GM04504 (cell line): ENCODE data around the gene USP22.
A peak's percentile ranks its signal among the peaks of the same experiment; 100 is the strongest.
"Not testable (repeated sequence)": the region's sequence is repeated elsewhere in the genome, so short reads cannot be mapped to it uniquely, and the experiment has no call there.

Experiments used
- DNase-seq: peaks from one replicate; pipeline ENCODE4 v3.0.0-alpha.2; 2012; ENCODE audit warnings: low read depth

USP22 gene

DNA sequence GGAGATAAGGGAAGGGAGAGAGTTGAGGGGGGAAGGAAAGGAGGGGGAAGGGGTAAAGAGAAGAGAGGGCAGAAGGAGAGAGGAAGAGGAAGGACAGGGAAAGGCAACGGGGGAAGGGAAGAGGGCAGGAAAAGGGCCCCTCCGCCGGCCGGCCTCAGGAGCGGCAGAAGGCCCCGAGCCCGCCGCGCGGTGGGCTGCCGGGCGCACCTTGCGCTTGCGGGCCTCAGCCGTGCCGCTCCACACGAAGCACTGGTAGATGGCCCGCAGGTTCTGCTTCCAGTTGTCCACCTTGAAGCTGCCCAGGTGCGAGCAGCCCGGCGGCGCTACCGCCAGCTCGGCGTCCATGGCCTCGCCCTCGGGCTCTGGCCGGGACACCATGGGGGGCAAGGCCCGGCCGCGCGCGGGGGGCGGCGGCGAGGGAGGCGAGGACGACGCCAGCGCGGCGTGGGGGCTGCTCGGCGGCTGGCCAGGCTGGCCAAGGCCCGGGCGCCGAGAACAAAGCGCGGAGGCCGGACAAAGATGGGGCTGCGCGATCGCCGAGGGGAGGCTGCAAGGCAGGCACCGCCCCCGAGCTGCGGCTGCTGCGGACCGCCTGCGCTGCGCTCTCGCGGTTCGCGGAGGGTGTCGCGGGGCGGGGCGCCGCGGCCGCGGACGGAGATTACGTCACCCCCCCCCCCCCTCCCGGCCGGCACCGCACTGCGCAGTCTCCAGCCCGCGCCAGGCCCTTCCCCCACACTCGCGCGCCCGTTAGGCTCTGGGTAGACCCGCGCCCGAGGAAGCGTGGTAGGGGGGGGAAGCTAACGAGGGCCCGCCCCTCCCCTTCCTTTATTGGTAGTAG, at the start of gene USP22:
USP22 (minus strand) TSS at position 554 of the 838 bp plus-strand sequence; CDS start at position 378, 176 bp downstream.
- DNase-seq: no peak

DNA sequence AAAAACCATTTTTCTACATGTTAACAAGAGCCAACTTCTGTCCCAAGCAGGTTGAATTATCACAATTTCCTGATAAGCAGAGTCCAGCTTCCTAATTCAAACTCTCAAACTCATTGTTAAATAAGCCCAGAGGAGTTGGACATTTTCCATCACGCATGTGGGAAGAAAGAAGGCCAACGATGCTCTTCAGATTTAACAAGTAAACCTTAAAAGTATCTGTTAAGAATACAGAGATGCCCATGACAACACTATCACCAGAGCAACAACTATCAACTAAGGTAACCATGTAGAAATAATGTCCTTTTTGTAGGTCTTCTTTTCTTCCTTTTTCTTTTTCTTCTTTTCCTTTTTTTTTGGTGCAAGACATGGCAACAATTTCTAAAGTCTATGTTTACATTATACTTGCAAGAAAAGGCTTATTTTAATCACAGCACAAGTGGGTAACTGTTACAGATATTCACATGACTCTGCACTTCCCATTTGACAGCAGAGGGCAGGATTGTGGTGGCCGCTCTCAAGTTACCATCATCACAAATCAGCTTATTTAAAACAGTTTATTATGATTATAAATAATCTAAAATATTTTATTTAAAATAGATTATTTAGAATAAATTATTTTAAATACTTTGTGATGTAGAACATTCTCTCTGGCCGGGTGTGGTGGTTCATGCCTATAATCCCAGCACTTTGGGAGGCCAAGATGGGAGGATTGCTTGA, 48.2 kb upstream of the USP22 start:
- no peak for DNase-seq

DNA sequence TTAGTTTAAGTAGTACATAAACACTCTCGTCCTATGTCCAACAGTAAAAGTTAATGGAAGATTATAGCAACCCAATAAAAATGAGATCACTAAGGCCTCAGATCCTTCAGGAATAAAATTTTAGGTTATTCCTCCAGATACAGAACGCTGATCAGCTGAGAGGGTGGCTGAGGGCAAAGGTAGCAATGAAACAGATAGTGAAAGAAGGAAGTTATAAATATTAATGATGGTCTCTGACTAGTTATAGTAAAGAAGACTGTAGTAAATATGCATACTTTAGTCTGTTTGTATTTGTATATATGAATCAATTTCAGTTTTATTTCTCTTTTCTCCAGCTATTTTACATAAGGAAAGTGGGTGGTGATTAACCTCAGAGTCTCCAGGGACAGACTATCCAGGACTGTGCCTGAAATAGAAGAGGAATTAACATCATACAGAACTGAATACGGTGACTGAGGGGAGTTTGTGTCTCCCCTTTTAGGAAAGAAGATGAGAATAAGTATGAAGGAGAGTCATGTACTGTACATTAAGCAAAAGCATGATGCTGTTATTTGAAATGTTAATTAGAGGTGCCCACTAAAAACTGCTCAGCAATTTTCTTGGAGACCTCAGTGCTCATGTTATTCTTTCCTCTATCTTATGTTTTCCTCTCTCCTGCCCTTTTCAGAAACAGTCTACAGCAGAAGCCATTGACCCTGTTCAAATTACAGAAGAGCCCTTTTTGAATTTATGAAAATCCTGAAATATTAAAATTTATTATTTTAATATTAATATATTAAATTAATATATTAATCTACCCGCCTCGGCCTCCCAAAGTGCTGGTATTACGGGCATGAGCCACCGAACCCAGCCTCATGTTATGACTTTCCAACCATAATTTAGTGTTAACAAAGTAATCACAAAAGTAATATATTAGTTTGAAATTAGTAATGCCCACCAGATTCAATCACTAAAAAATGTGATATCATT, 47.4 kb upstream of the USP22 start:
- DNase-seq: no peak

DNA sequence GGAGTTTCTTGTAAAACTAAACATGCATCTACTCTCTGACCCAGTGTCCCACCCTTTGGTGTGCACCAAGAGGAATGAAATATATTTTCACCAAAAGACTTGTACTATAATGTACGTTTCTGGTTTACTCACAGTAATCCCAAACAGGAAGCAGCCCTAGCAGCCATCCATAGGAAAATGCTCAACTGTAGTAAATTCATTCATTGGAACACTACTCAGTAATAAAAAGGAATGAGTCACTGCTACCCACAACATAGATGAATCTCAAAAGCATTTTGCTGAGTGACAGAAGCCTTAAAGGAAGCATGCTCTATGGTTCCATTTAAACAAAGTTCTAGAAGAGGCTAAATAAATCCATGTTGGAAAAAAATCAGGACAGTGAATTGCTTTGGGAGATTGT, 46.3 kb upstream of the USP22 start:
- peak; percentile 44 for DNase-seq

DNA sequence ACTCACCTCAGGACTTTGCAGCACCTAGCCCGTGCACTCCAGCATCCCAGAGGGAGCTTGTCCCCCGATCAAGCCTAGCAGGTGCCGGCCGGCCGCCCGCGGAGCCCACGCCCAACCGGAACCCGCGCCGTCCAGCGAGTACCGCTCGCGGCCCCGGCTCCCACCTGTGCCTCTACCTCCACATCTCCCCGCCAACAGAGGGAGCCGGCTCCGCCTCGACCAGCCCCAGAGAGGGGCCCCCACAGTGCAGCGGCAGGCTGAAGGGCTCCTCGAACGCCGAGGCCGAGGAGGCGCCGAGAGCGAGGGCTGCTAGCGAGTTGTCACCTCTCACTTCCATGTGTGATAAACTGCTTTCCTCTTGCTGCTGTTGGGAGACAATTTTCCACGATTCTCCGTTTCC, 42.9 kb upstream of the USP22 start:
- no peak for DNase-seq

DNA sequence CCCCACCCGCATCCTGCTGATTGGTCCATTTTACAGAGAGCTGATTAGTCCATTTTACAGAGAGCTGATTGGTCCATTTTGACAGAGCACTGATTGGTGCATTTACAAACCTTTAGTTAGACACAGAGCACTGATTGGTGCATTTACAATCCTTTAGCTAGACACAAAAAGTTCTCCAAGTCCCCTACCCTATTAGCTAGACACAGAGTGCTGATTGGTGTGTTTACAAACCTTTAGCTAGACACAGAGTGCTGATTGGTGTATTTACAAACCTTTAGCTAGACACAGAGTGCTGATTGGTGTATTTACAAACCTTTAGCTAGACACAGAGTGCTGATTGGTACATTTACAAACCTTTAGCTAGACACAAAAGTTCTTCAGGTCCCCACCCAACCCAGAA, 42.5 kb upstream of the USP22 start:
- DNase-seq: not testable (repeated sequence)

DNA sequence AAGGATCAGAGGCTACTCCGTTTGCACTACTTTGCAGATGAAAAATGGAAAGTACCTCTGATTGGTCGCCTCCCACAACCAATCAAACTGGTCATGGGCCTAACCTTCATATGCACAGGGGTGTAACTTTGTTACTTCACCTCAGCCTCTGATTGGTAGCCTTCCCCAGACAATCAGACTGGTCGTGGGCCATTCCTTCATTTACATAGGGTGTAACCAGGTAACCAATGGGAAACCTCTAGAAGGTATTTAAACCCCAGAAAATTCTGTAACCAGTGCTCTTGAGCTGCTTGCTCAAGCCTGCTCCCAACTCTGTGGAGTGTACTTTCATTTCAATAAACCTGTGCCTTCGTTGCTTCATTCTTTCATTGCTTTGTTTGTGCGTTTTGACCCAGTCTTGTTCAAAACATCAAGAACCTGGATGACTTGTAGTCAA, 39.2 kb upstream of the USP22 start:
- no peak for DNase-seq

DNA sequence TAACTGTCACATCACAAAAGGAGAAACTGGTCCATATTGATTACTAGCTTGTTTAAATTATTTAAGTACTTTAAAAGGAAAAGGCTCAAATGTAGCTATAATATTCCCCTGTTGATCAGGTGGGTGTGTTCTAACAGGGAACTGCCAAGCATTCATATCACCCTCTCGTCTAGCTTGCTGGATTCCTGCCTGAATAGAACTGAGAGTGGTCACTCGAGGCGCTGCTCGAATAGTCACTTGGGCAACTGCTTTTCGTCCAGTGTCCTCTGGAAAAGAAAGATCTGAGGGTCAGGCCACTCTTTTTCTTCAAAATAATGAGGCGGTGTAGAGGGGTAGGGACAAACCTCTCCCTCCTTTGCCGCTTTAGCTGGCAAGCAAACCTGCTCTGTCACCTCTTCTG, 36.4 kb upstream of the USP22 start:
- DNase-seq: no peak

DNA sequence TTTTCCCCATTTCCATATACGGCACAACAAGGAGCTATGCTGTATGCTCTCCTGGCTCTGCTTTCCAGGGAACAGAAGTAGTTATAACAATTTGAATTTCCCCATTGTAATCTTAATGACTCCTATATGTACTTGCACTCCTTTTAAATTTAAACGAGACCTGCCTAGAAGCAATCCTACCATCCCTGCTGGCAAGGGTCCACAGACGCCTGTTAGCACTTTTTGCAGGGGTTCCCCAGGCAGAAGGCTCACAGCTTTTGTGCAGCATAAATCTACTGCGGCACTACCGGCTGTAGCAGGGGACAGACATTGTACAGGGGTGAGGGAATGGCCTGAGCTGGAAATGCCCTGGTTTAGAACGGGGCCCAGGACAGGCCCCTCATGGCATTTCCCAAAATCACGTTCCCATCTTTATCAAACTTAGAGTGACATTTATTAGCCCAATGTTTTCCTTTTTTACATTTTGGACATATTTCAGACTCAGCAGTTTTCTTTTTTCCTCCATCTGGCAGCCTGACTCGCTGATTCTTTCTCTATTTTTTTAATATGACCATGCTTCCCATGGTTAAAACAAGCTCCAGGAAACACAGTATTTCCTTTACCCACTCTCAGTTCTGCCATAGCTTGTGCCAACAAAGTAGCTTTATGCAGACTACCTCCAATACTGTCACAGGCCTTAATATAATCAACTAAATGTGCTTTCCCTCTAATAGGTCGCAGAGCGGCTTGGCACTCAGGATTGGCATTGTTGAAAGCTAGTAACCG, 35.4 kb upstream of the USP22 start:
- DNase-seq: no peak

DNA sequence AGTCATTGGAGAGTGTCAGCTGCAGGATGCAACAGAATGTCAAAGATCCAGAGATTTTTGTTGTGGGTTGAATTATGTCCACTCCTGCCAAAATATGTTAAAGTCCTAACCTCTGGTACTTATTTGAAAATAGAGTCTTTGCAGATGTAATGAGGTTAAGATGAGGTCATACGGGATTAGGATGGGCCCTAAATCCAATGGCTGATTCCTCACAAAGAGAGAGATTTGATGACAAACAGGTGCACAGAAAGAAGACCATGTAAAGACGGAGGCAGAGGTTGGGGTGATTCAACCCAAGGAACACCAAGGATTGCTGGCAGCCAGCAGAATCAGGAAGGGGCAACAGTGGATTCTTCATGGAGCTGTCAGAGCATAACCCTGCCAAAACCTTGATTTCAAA, 34.5 kb upstream of the USP22 start:
- no peak for DNase-seq

DNA sequence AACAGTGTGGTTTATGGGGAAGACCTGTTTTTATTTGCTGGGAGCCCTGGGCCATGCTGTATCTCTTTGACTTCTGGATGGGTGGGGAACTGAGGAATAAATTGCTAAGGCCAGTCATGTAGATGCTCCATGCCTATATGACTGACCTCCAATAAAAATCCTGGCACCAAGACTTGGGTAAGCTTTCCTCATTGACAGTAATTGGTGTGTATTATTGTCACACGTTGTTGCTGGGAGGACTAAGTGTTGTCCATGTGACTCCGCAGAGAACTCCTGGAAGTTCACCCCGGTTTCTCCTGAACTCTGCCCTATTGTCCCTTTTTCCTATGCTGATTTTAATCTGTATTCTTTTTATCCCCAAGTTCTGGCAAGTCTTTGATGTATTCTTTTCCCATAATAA, 33.4 kb upstream of the USP22 start:
- no peak for DNase-seq

DNA sequence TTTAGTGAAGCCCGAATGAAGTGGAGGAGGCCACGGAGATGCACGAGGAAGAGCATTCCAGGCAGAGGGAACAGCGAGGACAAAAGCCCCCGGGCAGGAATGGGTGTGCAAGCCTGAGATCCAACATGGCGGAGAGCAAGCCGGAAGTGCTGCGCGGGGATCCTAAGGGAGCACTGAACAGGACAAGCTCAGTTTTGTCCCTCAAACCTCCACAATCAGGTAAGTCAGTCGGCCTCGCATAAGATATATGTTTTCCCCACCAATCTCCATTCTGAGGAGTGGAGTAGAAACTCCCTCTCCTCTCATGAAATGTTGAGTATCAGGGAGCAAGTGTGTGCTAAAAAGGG, 32.9 kb upstream of the USP22 start:
- DNase-seq: no peak

DNA sequence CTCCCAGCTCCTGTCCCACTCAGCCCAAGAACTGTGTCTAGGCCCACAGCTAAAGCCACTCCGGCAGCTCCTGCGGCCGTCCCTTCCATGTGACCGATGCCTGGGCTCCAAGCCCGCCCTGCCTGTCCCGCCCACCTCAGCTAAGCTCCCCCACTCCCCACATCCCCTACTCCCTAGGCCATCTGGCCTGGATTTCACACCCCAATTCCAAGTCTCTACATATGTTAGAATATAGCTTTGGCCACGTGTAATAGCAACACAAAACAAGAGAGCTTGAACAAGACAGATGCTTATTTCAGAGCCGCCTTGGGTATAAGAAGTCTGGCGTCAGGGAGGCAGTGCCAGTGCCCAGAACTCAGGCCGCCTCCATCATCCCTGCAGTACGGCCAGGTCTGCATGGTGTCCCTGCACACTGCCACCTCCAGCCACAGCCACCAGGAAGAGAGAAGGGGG, 30.0 kb upstream of the USP22 start:
- no peak for DNase-seq

DNA sequence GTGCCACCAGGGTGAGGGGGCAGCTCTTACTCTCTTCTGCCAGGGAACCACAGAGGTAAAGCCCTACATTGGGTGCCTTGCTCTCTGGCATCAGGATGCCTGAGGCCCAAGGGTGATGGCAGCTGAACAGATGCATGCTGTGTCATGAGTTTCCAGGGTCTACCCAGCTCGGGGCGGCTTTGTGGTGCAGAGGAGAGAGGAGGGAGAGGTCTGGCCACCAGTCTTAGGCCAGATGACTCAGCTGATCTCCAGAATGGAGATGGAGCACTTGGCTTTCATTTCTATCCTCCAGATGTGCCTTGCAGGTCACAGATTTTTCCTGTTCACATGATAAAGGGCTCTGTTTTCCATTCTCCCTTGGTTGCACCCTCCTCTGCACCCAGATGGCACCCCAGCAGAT, 23.6 kb upstream of the USP22 start:
- DNase-seq: no peak

DNA sequence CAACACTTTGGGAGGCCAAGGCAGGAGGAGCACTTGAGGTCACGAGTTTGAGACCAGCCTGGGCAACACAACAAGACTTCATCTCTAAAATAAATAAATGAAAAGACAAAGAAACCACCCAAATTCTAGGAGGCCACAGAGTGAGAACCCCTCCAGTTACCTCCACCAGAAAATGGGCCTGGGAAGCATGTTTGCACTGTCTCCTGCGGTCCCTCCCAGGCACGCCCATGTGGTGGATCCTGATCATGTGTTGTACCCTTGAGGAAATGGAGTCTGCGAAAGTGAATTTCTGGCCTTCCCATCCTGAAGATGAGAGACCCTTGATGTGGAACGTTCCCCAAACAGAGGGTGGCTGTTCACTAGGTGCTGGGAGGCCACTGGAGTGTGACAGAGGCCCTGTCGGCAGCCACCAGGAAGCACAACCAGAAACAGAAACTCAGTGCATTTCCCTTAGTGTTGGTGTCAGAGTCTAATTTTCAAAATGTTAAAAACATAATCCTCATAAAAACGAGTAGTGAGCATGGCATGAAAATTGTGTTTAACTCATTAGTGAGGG, 19.2 kb upstream of the USP22 start:
- DNase-seq: no peak

DNA sequence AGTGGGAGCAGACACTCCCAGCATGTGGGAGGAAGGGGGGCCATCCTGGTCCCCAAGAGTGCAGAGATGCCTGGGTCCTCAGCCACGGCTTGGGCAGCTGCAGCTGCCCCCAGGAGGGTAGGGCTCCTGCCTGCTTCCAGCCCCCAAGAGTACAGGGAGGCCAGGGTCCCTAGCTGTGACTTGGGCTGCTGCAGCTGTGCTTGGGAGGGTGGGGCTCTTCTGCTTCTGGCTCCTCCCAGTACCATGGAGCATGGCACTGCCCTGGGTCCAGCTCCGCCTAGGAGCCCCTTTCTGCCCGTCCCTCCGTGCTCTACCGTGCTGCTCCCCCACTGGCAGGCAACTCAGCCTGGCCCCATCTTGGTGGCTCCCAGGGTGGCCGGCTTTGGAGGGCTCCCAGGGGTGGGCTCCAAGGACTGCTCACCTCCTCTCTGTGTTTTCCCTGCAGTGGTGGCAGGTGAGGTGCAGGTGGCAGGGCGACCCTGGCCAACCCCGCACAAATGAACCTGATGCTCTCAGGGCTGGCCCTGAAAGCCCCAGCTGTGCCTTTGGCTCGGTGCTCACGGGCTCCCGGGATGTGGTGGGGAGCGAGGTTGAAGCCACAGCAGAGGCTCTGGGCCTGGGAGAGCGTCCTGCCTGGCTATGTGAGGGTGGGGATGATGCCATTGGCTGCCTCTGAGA, 18.5 kb upstream of the USP22 start:
- DNase-seq: no peak

DNA sequence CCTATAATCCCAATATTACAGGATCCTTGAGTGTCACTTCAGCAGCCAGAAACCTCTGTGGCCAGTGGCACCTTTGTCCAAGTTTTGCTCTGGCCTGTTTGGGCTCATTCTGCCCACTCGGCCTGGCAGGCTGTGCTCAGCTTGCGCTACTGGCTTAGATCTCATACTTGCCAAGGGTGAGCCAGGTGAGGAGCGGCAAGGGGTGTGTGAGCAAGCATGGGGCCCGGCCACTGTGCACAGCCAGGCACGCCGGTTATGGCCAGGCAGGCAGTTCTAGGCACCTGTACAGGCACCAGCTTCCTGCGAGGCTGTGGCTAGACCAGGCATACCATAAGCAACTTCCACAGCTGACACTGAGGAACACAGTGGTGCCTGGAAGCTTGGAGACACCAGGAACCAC, 16.9 kb upstream of the USP22 start:
- no peak for DNase-seq

DNA sequence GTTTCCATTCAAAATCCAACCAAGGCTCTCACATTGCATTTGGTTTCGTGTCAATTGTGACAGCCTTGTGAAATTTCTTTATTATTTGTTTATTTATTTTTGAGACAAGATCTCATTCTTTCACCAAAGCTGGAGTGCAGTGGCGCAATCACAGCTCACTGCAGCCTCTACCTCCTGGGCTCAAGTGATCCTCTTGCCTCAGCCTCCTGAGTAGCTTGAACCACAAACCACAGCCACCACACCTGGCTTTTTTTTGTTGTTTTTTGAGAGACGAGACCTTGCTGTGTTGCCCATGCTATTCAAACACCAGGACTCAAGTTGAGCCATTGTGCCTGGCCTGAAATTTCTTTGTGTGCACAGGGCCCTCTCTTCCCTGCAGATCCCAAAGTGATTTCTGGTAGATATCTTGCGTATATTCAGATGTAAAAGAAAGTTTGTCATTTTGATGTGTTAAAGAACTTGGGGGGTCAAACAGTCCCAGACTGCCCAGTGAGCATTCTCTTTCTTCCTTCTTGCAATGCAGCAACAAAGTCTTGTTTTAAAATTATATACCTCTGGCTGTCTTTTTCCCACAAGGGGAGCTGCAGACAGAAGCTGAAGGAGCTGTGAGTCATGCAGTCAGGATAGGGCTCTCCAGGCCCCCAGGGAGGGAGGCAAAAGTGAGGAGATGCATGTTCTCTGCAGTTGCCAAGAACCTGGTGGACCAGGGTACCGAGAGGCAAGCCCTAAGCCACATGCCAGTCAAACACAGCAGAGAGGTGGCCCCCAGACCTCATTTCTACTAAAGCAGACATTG, 15.5 kb upstream of the USP22 start:
- no peak for DNase-seq

DNA sequence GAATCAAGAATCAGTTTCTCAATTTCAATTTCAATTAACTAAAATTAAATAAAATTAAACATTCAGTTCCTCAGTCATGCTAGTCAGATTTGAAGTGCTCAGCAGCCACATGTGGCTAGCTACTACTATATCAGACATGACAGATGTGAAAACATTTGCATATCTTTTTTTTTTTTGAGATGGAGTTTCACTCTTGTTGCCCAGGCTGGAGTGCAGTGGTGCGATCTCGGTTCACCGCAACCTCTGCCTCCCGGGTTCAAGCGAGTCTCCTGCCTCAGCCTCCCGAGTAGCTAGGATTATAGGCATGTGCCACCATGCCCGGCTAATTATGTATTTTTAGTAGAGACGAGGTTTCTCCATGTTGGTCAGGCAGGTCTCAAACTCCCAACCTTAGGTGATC, 10.2 kb upstream of the USP22 start:
- not testable (repeated sequence) for DNase-seq

DNA sequence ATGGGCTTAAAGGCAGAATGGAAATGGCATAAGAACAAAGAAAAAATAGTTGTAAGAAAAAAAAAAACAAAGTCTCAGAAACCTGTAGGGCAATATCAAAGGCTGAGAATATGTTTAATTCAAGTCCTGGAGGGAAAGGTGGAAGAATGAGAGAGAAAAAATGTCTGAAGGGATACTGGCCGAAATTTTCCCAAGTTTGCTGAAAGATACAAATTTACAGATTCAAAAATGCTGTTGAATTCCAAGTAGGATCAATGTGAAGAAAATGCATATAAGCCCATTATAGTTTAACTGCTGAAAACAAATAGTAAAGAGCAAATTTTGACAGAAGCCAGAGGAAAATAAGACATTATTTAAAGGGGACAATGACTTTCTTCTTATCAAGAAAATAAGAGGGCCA, 6.6 kb upstream of the USP22 start:
- no peak for DNase-seq
